ENCODE data around the gene DIP2A.

DNA sequence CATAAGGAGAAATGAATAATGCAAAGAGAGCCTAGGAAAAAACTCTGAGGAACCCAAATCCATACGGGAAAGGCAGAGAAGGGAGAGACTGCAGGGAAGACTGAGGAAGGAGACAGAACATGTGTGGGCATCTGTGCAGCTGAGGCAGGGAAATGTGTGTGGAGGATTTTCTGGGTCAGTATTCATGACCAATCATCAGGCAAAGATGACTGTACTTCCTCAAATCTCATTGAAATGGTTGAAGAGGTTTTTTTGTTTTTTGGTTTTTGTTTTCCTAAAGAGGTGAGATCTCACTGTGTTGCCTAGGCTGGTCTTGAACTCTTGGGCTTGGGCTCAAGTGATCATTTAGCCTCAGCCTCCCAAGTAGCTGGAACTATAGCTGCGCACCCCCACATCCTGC, 15.7 kb downstream of the DIP2A start:
- TF ChIP-seq EZH2 (IDR thresholded peaks at IDR 0.05) (no peak), POLR2AphosphoS5 (IDR thresholded peaks at IDR 0.05; ENCODE audit: borderline replicate concordance, low read depth, low read length) (no peak), FOXP2 (optimal IDR thresholded peaks at IDR 0.05; ENCODE audit: control extremely low read depth, extremely low read length, insufficient read depth) (no peak)
